Measurements from ENCODE around the gene PACSIN2.
A peak's percentile ranks its signal among the peaks of the same experiment; 100 is the strongest.
"Not testable (repeated sequence)": the region's sequence is repeated elsewhere in the genome, so short reads cannot be mapped to it uniquely, and the experiment has no call there.

PACSIN2 gene

GRCh38 chr22:42926104-42926503, 88.8 kb downstream of the PACSIN2 start:
- no peak for DNase-seq (ENCODE audit: low spot score)

DNA sequence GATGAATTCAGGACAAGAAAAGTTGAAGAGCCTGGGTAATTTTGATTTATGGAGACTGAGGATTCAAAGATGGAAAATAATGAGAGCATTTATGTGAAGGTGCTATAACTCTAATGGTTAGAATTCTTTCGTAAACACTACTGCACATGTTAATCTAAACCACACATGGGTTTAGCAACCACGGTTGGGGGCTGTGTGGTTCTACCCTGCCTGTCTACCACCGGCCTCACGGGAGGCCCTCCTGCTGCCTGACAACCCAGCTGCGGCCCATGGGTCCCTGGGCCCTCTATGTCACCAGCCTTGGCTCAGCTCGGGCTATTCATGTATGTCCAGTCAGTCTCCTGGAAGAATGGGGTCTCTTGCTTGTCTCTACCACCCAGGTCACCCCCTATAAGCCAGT, 89.4 kb downstream of the PACSIN2 start:
- no peak for DNase-seq (ENCODE audit: low spot score)

- not testable (repeated sequence) for DNase-seq (ENCODE audit: low spot score)
Measured at GRCh38 chr22:42925031-42925430, 89.9 kb downstream of the PACSIN2 start.

DNA sequence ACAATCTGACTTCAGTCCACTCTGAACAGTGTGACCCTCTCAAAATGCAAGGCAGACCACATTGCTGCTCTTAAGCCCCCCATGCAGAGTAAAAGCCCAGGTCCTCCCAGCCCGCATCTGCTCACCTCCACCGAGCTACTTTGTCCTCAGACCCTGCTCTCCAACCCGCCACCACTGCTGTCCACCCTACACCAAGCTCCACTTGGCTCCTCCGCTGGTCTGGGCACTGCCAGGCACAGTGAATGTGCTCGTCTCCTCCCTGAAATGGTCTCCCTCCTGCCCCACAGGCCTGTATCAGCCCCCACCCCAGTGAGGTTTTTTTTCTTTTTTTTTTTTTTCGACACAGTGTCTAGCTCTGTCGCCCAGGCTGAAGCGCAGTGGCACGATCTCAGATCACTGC, 90.5 kb downstream of the PACSIN2 start:
- peak; percentile 26 for DNase-seq (ENCODE audit: low spot score)

GRCh38 chr22:42922374-42923191, 92.4 kb downstream of the PACSIN2 start:
- DNase-seq (ENCODE audit: low spot score): no peak

DNA sequence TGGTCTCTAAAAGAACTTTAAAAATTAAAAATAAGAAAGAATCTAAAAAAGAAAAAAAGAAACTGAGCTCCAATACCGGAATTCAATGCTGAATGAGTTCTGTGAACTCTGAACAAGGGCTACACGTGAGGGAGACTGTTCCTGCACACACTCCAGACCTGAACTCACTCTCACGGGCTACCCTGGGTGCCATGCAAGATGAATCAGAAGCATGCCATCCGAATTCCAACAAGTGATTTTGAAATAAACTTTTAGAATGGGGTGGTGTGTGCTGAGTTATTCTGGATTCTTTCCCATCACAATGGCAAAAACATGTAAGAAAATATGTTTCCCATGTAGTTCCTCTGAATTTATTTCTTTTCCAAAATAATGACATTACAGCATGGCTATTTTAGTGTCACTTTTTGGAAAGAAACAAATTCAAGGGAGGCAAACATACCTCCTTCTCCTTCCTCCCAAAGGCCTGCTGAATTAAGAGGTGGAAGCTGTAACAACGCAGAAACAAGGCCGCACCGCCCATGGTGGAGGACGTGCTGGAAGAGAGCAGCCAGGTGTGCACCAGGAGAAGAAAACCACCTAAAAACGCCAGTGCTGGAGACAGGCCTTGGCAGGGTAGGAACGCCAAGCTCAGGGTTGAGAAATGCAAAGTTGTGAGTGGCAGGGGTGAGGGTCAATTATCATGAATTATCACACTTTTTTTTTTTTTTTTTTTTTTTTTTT, 94.7 kb downstream of the PACSIN2 start:
- DNase-seq (ENCODE audit: low spot score): no peak

DNA sequence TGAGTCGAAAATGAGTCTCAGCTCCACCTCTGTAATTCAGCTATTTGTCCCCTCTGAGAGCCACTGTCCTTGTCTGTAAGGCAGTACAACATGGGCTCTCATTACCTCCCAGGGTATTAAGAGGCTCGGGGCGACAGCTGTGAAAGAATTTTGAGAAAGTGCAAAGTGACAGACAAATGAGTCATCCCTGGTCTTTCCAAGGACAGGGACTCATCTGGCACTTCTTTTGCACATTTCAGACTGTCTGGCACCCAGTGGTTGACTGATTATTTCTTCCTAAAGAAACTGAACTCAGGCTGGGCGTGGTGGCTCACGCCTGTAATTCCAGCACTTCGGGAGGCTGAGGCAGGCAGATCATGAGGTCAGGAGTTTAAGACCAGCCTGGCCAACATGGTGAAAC, 95.8 kb downstream of the PACSIN2 start:
- DNase-seq (ENCODE audit: low spot score): peak; percentile 78

DNA sequence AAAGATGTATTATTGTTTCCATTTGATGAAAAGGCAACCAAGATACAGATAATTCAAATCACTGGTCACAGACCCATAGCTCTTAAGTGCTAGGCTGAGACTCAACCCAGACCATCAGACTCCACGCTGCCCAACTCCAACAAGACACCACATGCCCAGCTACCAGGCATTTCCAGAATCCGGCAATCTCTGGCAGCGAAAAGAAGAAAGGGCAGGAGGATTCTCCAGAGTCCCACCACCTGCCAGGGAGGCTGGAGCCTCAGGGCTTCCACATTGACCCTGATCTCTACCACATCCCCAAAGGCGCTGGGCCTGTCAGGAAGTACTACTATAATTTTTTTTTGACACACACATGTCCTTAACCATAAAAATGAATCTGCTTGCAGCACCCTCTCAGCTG, 96.4 kb downstream of the PACSIN2 start:
- no peak for DNase-seq (ENCODE audit: low spot score)

DNA sequence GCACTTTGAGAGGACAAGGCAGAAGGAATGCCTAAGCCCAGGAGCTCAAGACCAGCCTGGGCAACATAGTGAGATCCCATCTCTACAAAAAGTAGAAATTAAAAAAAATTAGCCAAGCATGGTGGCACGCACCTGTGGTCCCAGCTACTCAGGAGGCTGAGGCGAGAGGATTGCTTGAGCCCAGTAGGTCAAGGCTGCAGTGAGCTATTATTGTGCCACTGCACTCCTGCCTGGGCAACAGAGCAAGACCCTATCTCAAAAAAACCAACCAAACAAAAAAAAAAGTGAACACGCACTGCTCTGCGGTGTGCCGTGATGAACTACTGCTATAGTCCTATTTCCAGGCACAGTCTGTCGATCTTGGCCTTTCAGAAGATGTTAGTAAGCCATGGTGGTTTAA, 97.6 kb downstream of the PACSIN2 start:
- DNase-seq (ENCODE audit: low spot score): not testable (repeated sequence)

DNA sequence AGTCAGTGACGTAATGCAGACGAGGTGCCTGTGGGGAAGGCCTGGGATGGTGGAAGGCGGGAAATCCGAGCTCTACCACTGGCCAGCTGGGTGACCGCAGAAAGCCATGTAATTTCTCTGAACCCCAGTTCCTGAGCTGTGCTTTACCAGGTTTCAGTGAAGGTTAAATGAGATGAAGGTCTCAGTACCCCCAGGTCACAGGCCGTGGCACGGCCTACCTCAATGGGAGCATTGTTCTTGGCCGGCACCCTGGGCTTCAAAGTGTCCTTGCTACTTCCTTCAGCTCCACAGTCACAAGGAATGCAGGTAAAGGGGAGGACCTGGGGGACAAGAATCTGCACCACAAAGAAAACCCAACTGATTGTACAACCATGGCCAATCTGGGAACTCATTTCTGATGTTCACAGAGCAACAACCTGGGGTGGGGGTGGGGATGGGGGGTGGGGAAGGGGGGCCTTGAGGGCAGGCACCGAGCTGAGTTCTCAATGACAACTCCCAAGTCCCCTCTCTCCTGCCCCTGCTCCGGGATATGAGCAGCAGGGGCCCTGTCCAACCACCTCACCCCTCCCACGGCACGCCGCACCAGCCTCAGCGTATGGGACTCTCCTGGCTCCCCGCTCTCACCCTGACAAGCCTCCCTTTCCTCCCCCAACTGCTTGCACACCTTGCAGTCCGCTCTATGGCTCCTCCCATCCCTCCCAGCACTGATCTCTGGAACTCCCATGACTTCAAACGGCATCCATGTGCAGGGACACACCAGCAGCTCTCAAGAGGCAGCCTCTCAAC, 98.8 kb downstream of the PACSIN2 start:
- DNase-seq (ENCODE audit: low spot score): no peak

- DNase-seq (ENCODE audit: low spot score): no peak
Measured at GRCh38 chr22:42914511-42915076, 100.4 kb downstream of the PACSIN2 start.

DNA sequence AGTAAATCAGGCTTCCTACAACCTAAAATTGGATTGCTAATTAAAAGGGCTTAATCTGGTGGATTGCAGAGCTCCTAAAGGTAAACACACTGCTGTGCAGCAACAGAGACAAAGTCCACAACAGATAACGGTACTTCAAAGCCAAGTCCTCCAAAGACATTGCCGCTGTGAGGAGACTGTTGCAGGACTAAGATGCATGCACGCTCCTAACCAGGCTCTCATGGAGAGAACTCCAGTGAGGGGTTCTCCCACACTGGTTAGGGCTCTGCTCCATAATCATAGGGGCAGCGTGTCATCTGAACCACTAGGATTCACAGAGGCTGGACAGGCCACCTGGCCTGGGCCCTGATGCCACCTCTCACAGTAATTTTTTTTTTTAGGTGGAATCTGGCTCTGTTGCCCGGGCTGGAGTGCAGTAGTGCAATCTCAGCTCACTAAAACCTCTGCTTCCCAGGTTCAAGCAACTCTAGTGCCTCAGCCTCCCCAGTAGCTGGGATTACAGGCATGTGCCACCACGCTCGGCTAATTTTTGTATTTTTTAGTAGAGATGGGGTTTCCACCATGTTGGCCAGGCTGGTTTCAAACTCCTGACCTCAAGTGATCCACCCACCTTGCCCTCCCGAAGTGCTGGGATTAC, 101.0 kb downstream of the PACSIN2 start:
- DNase-seq (ENCODE audit: low spot score): no peak

GRCh38 chr22:42912059-42912458, 102.9 kb downstream of the PACSIN2 start:
- no peak for DNase-seq (ENCODE audit: low spot score)

- DNase-seq (ENCODE audit: low spot score): peak; percentile 59
Measured at GRCh38 chr22:42910221-42910942, 104.6 kb downstream of the PACSIN2 start.

DNA sequence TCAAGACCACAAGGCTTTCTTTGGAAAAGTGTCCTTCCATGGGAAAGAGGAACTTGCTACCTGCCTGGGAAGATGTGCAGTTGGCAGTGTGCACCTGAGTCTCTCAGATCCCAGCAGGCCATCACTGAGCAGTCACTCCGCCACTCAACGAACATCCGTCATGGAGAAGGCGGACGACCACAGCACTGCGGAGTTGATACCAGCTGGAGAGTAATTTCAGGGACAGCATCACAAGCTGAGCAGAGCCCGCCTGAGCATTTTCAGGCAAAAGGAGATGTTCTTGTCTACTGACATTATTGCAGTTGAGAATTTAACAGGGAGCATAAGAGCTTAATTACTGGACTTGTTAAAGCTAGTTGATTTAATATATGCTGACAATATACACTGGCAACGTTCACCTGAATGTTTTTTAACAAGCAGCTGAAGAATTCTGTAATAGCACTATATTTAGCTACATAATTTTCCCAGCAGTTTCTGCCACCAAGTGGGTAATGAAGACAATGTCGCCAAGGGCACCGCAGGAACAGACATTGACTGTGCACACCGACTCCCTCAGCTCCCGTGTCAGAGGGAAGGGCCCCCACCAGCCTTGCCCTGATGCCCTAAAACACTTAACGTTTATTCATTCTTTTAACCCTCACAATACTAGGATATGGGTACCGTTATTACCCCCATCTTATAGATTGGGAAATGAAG, 105.4 kb downstream of the PACSIN2 start:
- DNase-seq (ENCODE audit: low spot score): no peak

- DNase-seq (ENCODE audit: low spot score): no peak
Measured at GRCh38 chr22:42908374-42908746, 106.6 kb downstream of the PACSIN2 start.

DNA sequence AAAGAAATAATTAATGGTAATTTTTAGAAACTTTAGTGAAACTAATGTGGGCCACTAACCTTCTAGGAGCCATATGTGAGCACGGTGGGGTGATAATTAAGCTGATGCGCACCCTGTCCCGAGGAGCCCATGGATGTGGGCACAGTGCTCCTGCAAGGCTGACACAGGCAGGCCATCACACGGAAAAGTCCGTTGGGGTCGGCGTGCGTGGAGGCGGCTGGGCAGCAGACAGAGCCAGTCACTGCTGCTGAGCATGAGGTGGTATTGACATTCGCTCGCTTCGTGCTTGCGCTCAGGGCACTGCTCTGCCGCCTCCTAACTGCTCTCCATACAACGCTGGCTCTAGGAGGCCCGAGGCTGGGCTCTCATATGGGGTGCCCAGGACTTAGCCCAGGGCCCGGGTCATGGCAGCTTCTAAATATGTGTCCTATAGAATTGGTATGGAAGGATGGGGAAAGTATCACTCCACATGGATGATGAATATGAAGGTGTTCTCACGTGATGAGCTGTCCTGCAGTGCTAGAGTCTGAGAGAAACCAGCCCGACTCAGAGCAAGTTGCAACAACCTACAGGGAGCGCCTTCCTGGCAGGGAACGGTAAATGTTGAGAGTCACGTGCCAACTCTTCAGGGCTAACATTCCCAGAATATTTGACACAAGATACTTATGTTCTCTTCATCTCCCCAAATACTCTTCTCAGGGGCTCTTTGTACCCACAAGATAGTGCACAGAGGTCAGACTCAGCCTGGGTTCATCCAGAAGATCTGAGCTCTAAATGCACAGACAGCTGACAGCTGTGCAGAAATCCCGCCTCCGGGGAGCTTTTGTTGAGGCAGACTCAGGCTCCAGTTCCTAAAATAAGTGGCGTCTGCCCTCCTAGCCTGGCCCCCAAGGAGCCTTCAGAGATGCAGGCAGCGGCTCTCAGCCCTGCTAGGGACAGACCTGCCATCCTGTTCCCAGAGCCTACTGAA, 107.3 kb downstream of the PACSIN2 start:
- DNase-seq (ENCODE audit: low spot score): peak; percentile 80

DNA sequence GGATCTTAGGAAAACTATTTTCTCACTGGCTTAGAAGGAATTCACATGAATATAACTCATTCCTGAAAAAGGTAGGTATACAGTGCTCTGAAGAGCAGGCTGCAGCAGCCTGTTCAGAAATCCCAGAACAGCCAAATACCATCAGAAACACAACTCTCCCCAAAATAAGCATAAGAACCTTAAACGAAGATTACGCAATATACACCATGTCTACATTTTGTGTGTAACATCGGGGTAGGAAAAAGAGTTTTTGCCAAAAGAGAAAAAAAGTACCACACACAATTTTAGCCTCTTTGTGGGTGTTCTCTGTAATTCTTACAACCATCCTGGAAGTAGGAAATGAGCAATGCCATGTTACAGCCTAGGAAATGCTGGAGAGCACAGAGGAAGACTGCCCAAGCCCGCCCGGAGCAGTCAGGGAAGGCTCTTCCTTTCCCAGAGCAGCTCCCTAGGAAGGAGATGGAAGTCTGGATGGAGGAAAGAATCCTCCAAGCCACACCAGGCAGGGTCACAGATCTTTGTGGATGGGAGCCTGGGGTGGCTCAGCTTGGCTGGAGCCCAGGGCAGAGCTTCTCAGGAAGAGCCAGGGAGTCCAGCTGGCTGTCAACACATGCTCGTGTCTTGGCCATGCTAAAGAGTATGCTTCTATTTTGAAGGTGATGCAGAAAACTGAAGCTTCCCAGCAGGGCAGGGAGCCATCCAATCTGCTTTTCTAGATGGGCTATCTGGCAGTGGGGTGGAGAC, 108.2 kb downstream of the PACSIN2 start:
- no peak for DNase-seq (ENCODE audit: low spot score)

All from D341Med (cell line).